ENCODE data around the gene ACOD1. TPM values are rescaled to one million over a fixed set of nuclear protein-coding genes. Genes with fewer than 3 reads are reported as not detected.

ACOD1 gene
- total RNA-seq, 2 experiments from 2014 or later = not detected

DNA sequence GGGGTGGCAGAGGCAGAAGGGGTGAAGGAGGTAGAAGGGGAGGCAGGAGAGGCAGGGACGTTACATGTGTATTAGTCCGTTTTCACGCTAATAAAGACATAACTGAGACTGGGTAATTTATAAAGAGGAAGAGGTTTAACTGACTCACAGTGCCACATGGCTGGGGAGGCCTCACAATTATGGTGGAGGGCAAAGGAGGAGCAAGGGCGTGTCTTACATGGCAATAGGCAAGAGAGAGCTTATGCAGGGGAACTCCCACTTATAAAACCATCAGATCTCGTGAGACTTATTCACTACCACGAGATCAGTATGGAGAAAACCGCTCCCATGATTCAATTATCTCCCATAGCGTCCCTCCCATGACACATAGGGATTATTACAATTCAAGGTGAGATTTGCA, 19.0 kb upstream of the ACOD1 start:
- Mint-ChIP-seq H3K9me3 (peaks cover 11% of the 10 kb centered on the region), H3K27ac (no peak overlapping the region), H3K36me3 (no peaks in the 10 kb centered on the region), H3K4me3 (no peak overlapping the region), H3K4me1 (ENCODE audit: low read depth) (no peaks in the 10 kb centered on the region), H3K27me3 (peaks cover 2% of the 10 kb centered on the region)
- CTCF ChIA-PET = interaction anchor here (0.8 kb wide), 1 partner anchor 44 kb away, joined by 3 read pairs; no protein-coding TSS in a partner anchor
- no peak for DNase-seq
- intact Hi-C loops (cut with micrococcal nuclease) = no loop called here
- POLR2A ChIA-PET = no interaction called here

DNA sequence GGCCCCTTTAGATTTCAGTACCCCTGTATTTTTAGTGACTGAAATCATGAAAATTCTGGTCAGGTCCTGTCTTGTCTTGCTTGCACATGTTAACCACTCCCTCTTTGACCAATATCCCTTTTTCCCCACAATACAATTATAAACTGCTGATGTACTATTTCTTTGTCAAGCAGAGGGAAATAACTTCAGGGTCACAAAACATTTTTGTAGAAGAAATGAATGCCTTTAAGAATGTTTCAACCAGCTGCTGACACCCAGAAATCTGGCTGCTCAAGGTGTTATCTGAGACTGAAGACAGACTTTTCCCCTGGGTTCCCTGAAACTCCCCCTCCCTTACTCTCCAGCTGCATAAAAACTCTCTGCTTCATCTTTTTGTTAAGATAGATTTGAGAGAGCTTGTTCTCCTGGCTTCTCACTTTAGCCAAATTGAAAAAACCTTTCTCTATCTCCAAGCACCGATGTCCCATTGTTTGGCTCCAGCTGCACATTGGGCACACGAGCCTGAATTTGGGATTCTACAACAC, 18.4 kb upstream of the ACOD1 start:
- Mint-ChIP-seq H3K36me3 (no peaks in the 10 kb centered on the region), H3K4me1 (ENCODE audit: low read depth) (no peaks in the 10 kb centered on the region), H3K9me3 (peaks cover 11% of the 10 kb centered on the region), H3K27me3 (peaks cover 2% of the 10 kb centered on the region), H3K27ac (no peak overlapping the region), H3K4me3 (no peak overlapping the region)
- intact Hi-C loops (cut with micrococcal nuclease) = no loop called here
- no peak for DNase-seq
- POLR2A ChIA-PET = no interaction called here
- CTCF ChIA-PET = no interaction called here

DNA sequence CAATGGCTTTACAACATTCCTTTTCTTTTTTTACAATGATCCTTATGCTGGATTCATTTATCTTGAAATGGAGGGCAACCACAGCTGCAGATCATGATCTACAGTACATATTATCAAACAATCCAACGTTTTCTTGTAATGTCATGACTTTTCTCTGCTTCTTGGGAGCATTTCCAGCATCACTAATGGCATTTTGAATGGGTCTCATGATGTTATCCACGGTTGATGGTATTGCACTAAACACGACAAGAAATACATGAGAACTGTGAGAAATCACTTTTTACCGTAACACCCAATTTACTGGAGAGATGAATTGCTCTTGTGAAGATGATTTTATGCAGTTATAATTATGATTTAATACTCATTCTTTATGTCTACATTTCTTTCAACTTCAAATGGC, 16.2 kb upstream of the ACOD1 start:
- Mint-ChIP-seq H3K27me3 (peaks cover 2% of the 10 kb centered on the region), H3K4me3 (no peak overlapping the region), H3K9me3 (peaks cover 11% of the 10 kb centered on the region), H3K4me1 (ENCODE audit: low read depth) (no peaks in the 10 kb centered on the region), H3K27ac (no peak overlapping the region), H3K36me3 (no peaks in the 10 kb centered on the region)
- ChIA-PET POLR2A (no interaction called here), CTCF (no interaction called here)
- intact Hi-C loops (cut with micrococcal nuclease) = no loop called here
- DNase-seq = no peak

- ChIA-PET CTCF (no interaction called here), POLR2A (no interaction called here)
- no peak overlapping the region for H3K4me3 Mint-ChIP-seq
- H3K9me3 Mint-ChIP-seq = peaks cover 11% of the 10 kb centered on the region
- no peaks in the 10 kb centered on the region for H3K4me1 Mint-ChIP-seq (ENCODE audit: low read depth)
- intact Hi-C loops (cut with micrococcal nuclease) = no loop called here
- H3K27ac Mint-ChIP-seq = no peak overlapping the region
- DNase-seq = no peak
- no peaks in the 10 kb centered on the region for H3K36me3 Mint-ChIP-seq
- peaks cover 2% of the 10 kb centered on the region for H3K27me3 Mint-ChIP-seq
Measured at GRCh38 chr13:76934671-76935070, 13.6 kb upstream of the ACOD1 start.

GRCh38 chr13:76936763-76937162, 11.5 kb upstream of the ACOD1 start:
- POLR2A ChIA-PET = no interaction called here
- no peaks in the 10 kb centered on the region for H3K27me3 Mint-ChIP-seq
- H3K4me1 Mint-ChIP-seq (ENCODE audit: low read depth) = no peaks in the 10 kb centered on the region
- H3K27ac Mint-ChIP-seq = no peak overlapping the region
- DNase-seq = no peak
- intact Hi-C loops (cut with micrococcal nuclease) = no loop called here
- H3K4me3 Mint-ChIP-seq = no peak overlapping the region
- no peaks in the 10 kb centered on the region for H3K36me3 Mint-ChIP-seq
- H3K9me3 Mint-ChIP-seq = no peaks in the 10 kb centered on the region
- CTCF ChIA-PET = no interaction called here

DNA sequence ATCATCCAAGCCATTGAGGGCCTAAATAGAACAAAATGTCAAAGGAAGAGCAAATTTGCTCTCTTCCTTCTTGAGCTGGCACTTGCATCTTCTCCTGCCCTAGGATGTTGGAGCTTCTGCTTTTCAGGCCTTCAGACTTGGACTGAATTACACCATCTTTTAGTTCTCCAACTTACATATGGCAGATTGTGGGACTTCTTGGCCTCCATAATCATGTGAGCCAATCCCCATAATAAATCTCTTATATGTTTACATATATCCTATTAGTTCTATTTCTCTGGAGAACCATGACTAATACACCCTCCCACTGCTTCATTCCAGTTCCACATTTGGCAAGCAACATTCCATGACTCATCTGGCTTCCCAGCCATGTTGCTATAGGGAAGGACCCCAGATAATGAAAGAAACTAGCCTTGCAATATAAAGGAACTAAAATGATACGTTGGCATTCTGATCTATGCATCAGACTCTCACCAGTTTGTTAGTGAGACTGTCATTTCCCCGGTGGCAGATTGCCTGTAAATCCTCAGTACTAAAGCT, 11.0 kb upstream of the ACOD1 start:
- Mint-ChIP-seq H3K27me3 (no peaks in the 10 kb centered on the region), H3K4me3 (no peak overlapping the region), H3K27ac (no peak overlapping the region), H3K9me3 (no peaks in the 10 kb centered on the region), H3K36me3 (no peaks in the 10 kb centered on the region), H3K4me1 (ENCODE audit: low read depth) (no peaks in the 10 kb centered on the region)
- DNase-seq = no peak
- CTCF ChIA-PET = no interaction called here
- POLR2A ChIA-PET = no interaction called here
- intact Hi-C loops (cut with micrococcal nuclease) = no loop called here

DNA sequence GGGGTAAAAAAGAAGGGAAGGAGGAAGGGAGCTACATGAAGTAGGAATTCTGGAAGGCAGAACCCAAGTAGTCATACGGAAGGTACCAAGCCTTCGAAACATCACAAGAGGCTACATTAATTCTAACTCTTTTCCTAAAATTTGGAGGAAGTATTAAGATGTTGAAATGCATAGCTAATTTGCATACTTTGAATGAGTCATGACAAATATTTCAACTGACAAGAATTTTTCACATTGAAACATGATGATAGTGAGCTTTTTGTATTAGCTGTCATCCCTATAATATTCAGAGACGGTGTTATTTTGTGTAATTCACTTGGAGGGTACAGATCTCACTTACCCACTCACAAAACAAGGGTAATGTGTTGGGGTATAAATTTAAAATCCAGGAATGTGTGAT, 9.1 kb upstream of the ACOD1 start:
- H3K9me3 Mint-ChIP-seq = no peaks in the 10 kb centered on the region
- H3K27me3 Mint-ChIP-seq = no peaks in the 10 kb centered on the region
- ChIA-PET POLR2A (no interaction called here), CTCF (interaction anchor here (1.0 kb wide), 1 partner anchor 12 kb away, joined by 5 read pairs; no protein-coding TSS in a partner anchor)
- H3K4me3 Mint-ChIP-seq = no peak overlapping the region
- H3K36me3 Mint-ChIP-seq = no peaks in the 10 kb centered on the region
- H3K4me1 Mint-ChIP-seq (ENCODE audit: low read depth) = no peaks in the 10 kb centered on the region
- no peak overlapping the region for H3K27ac Mint-ChIP-seq
- intact Hi-C loops (cut with micrococcal nuclease) = no loop called here
- DNase-seq = no peak

DNA sequence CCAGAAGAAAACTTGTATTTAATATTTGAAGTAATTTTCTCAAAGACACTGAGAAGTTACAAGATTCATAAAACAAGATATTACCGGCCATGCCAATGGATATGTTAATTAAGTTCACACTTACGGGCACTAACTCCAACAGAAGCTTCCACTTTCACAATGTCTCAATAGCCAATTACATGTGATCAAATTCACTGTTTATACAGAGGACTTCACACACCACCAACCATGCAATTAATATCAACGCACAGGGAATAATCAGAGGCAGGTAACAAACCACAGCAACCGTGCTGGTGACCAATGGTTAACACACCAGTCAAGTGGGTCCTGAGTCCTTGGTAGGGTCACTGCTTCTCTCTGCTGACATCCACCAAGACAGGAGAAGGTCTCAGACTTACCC, 5.9 kb upstream of the ACOD1 start:
- Mint-ChIP-seq H3K36me3 (no peaks in the 10 kb centered on the region), H3K27ac (no peak overlapping the region), H3K4me1 (ENCODE audit: low read depth) (no peaks in the 10 kb centered on the region), H3K4me3 (no peak overlapping the region), H3K9me3 (no peaks in the 10 kb centered on the region), H3K27me3 (no peaks in the 10 kb centered on the region)
- no peak for DNase-seq
- intact Hi-C loops (cut with micrococcal nuclease) = no loop called here
- ChIA-PET CTCF (no interaction called here), POLR2A (no interaction called here)

DNA sequence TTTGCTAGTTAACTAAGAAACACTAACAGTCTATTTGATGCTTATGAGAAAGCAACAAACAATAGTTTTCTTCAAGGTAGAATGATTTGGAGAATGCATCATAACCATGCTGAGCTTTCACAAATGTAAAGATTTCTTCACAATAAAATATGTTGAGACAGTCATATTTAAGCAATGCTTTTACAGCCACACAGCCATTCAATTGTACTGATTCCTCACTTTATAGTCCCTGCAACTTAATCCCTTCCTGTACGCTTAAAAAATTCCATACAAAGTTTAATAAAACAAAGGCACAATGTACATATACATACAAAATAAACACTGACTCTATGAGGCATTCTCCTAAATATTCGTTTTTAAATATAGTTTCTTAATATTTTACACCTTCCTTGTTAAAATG, 4.7 kb upstream of the ACOD1 start:
- Mint-ChIP-seq H3K9me3 (no peaks in the 10 kb centered on the region), H3K27ac (no peak overlapping the region), H3K36me3 (no peaks in the 10 kb centered on the region), H3K4me3 (no peak overlapping the region), H3K27me3 (peaks cover 1% of the 10 kb centered on the region), H3K4me1 (ENCODE audit: low read depth) (no peaks in the 10 kb centered on the region)
- ChIA-PET CTCF (no interaction called here), POLR2A (no interaction called here)
- DNase-seq = no peak
- intact Hi-C loops (cut with micrococcal nuclease) = no loop called here

- CTCF ChIA-PET = no interaction called here
Measured at GRCh38 chr13:76944456-76944855, 3.9 kb upstream of the ACOD1 start.

DNA sequence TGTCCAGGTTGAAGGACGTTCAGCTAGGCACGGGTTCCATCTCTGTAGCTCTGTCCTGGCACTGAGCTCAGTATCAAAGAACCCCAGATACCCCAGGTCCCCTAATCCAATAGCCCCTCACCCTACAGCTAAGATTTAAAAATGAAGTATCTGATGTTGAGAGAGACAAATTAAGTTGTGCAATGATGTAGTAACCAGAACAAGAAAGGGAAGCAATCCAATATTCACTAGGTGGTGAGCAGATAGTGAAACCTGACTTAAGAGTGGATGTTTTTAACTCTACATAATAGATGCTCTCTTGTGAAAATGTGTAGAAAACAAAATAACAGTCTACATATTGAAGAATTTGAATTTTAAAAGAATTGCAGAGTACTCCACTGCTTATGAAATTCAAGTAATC, 1.8 kb downstream of the ACOD1 start:
- no peaks in the 10 kb centered on the region for H3K9me3 Mint-ChIP-seq
- no peak overlapping the region for H3K27ac Mint-ChIP-seq
- intact Hi-C loops (cut with micrococcal nuclease) = no loop called here
- ChIA-PET POLR2A (no interaction called here), CTCF (no interaction called here)
- peaks cover 11% of the 10 kb centered on the region for H3K27me3 Mint-ChIP-seq
- DNase-seq = no peak
- no peaks in the 10 kb centered on the region for H3K36me3 Mint-ChIP-seq
- no peak overlapping the region for H3K4me3 Mint-ChIP-seq
- no peaks in the 10 kb centered on the region for H3K4me1 Mint-ChIP-seq (ENCODE audit: low read depth)

More at GRCh38 chr13:76944456-76944855, 3.9 kb upstream of the ACOD1 start:
- H3K27ac Mint-ChIP-seq = no peak overlapping the region
- intact Hi-C loops (cut with micrococcal nuclease) = no loop called here
- no peaks in the 10 kb centered on the region for H3K36me3 Mint-ChIP-seq
- no peaks in the 10 kb centered on the region for H3K9me3 Mint-ChIP-seq
- H3K27me3 Mint-ChIP-seq = peaks cover 1% of the 10 kb centered on the region
- POLR2A ChIA-PET = no interaction called here
- no peak for DNase-seq
- H3K4me3 Mint-ChIP-seq = no peak overlapping the region
- H3K4me1 Mint-ChIP-seq (ENCODE audit: low read depth) = no peaks in the 10 kb centered on the region

DNA sequence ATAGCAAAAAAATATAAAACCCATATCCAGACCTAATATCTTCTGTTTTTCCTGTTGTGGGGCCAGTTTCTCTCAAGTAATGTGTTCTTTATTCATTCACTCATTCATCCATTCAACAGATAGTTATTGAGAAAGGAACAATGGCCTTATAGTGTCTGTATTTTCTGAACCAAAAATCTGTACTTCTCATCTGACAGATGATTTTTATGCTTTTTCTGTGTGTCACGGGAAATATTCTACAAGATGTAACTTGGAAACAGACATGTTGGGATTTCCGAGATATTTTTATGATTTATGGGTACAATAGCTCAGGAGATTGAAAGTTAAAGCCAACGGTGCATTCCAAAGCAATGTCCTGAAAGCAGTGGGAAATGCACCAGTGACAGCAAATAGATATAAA, 5.7 kb downstream of the ACOD1 start:
- Mint-ChIP-seq H3K4me1 (ENCODE audit: low read depth) (no peaks in the 10 kb centered on the region), H3K36me3 (no peaks in the 10 kb centered on the region), H3K27me3 (peaks cover 13% of the 10 kb centered on the region), H3K27ac (no peak overlapping the region), H3K9me3 (peaks cover 4% of the 10 kb centered on the region), H3K4me3 (no peak overlapping the region)
- CTCF ChIA-PET = no interaction called here
- POLR2A ChIA-PET = no interaction called here
- intact Hi-C loops (cut with micrococcal nuclease) = no loop called here
- DNase-seq = no peak

DNA sequence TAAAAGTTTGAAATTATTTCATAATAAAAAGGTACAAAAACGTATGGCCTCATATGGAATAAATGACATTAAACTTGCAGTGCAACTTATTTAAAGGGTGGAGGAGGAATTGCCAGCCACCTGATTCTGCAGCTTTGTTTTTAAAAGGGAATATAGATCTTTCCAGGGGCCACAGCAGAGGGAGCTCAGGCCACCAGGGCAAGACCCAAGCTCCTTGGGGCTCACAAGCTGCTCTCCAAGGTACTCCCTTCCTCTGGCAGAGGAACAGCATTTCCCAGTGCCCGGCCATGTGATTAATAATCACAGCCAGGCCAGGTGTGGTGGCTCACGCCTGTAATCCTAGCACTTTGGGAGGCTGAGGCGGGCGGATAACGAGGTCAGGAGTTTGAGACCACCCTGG, 6.2 kb downstream of the ACOD1 start:
- POLR2A ChIA-PET = no interaction called here
- DNase-seq = no peak
- no peaks in the 10 kb centered on the region for H3K36me3 Mint-ChIP-seq
- no peaks in the 10 kb centered on the region for H3K4me1 Mint-ChIP-seq (ENCODE audit: low read depth)
- no peak overlapping the region for H3K4me3 Mint-ChIP-seq
- peaks cover 8% of the 10 kb centered on the region for H3K9me3 Mint-ChIP-seq
- CTCF ChIA-PET = no interaction called here
- no peak overlapping the region for H3K27ac Mint-ChIP-seq
- H3K27me3 Mint-ChIP-seq = peaks cover 13% of the 10 kb centered on the region
- intact Hi-C loops (cut with micrococcal nuclease) = no loop called here

- Mint-ChIP-seq H3K9me3 (peaks cover 15% of the 10 kb centered on the region), H3K4me3 (no peak overlapping the region), H3K4me1 (ENCODE audit: low read depth) (no peaks in the 10 kb centered on the region), H3K27me3 (peaks cover 13% of the 10 kb centered on the region), H3K27ac (no peak overlapping the region), H3K36me3 (no peaks in the 10 kb centered on the region)
- POLR2A ChIA-PET = no interaction called here
- intact Hi-C loops (cut with micrococcal nuclease) = no loop called here
- CTCF ChIA-PET = no interaction called here
- no peak for DNase-seq
Measured at GRCh38 chr13:76955193-76955592, 6.9 kb downstream of the ACOD1 start.
